ENCODE measurements around the gene RDH12. TPM values are rescaled to one million over a fixed set of nuclear protein-coding genes. Genes with fewer than 3 reads are reported as not detected.

Gene RDH12
- total RNA-seq, 2 donors from 2014 or later, result 0.13 to 0.18 TPM

DNA sequence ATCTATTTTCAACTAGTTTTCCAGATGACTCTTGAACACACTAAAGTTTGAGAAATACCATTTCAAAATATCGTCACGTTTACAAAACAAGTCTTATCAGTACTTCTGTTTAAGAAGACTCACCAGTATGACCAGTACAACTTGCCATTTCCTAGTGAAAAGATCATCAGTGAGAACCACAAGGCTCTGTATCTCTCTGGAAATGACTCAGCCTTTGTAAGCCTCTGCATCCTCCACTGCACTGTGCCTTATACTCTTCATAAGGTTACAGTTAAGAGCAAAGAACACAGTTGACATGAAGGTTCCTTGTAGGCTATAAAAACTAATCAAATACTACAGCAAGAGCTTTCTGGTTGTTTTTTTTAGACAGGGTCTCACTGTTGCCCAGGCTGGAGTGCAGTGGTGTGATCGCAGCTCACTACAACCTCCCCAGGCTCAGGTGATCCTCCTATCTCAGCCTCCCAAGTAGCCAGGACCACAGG lies 21.5 kb upstream of the RDH12 start:
- no peak for DNase-seq
- Mint-ChIP-seq H3K27me3 (ENCODE audit: insufficient read depth) (no peaks in the 10 kb centered on the region), H3K27ac (no peak overlapping the region), H3K36me3 (ENCODE audit: low read depth) (peaks cover 77% of the 10 kb centered on the region), H3K4me1 (peaks cover 5% of the 10 kb centered on the region), H3K4me3 (no peak overlapping the region), H3K9me3 (no peaks in the 10 kb centered on the region)
- Histone ChIP-seq H3K36me3 (ENCODE audit: control insufficient read depth, insufficient read depth, low read length) (peaks cover 78% of the 10 kb centered on the region), H3K27ac (ENCODE audit: low read depth, low read length) (no peak overlapping the region), H3K4me3 (ENCODE audit: low read length) (no peak overlapping the region), H3K27me3 (ENCODE audit: control insufficient read depth, insufficient read depth, low read length, poor library complexity, severe bottlenecking) (no peaks in the 10 kb centered on the region), H3K9ac (ENCODE audit: extremely low read depth, low read length, poor library complexity, severe bottlenecking) (no peak overlapping the region), H3K9me3 (ENCODE audit: control insufficient read depth, low read length) (no peaks in the 10 kb centered on the region), H3K4me1 (ENCODE audit: control insufficient read depth, insufficient read depth, low read length) (no peaks in the 10 kb centered on the region)
- 93% methylated on average over 2 to 3 of the region's 3 CpGs for WGBS, 2 experiments (ENCODE audit: insufficient coverage in 1 of 2, insufficient read length in 1 of 2)
- TF ChIP-seq, protein P1, sequence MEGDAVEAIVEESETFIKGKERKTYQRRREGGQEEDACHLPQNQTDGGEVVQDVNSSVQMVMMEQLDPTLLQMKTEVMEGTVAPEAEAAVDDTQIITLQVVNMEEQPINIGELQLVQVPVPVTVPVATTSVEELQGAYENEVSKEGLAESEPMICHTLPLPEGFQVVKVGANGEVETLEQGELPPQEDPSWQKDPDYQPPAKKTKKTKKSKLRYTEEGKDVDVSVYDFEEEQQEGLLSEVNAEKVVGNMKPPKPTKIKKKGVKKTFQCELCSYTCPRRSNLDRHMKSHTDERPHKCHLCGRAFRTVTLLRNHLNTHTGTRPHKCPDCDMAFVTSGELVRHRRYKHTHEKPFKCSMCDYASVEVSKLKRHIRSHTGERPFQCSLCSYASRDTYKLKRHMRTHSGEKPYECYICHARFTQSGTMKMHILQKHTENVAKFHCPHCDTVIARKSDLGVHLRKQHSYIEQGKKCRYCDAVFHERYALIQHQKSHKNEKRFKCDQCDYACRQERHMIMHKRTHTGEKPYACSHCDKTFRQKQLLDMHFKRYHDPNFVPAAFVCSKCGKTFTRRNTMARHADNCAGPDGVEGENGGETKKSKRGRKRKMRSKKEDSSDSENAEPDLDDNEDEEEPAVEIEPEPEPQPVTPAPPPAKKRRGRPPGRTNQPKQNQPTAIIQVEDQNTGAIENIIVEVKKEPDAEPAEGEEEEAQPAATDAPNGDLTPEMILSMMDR (conservative IDR thresholded peaks at IDR 0.05), result no peak

DNA sequence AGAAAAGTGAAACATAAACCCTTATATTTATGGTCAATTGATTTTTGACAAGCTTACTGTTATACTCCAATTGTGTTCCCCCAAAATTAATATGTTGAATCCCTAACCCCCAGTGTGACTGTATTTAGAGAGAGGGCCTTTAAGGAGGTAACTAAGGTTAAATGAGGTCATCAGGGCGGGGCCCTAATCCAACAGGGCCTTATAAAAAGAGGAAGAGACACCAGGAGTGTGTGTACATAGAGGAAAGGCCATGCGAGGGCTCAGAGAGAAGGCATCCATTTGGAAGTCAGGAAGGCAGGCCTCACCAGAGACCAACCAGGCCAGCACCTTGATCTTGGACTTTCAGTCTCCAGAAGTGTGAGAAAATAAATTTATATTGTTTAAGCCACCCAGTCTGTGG lies 20.7 kb upstream of the RDH12 start:
- Mint-ChIP-seq H3K9me3 (no peaks in the 10 kb centered on the region), H3K4me3 (no peak overlapping the region), H3K27me3 (ENCODE audit: insufficient read depth) (no peaks in the 10 kb centered on the region), H3K4me1 (no peaks in the 10 kb centered on the region), H3K36me3 (ENCODE audit: low read depth) (peaks cover 85% of the 10 kb centered on the region), H3K27ac (no peak overlapping the region)
- TF ChIP-seq, protein P1 (conservative IDR thresholded peaks at IDR 0.05), result no peak
- DNase-seq, result no peak
- no peaks in the 10 kb centered on the region for H3K27me3 ChIP-seq (ENCODE audit: control insufficient read depth, insufficient read depth, low read length, poor library complexity, severe bottlenecking)
- H3K9me3 ChIP-seq (ENCODE audit: control insufficient read depth, low read length), result no peaks in the 10 kb centered on the region
- no peak overlapping the region for H3K27ac ChIP-seq (ENCODE audit: low read depth, low read length)
- H3K36me3 ChIP-seq (ENCODE audit: control insufficient read depth, insufficient read depth, low read length), result peaks cover 86% of the 10 kb centered on the region
- H3K9ac ChIP-seq (ENCODE audit: extremely low read depth, low read length, poor library complexity, severe bottlenecking), result no peak overlapping the region
- no peaks in the 10 kb centered on the region for H3K4me1 ChIP-seq (ENCODE audit: control insufficient read depth, insufficient read depth, low read length)
- 90 to 96% methylated on average over 2 of the region's 2 CpGs for WGBS, 2 experiments (ENCODE audit: insufficient coverage in 1 of 2, insufficient read length in 1 of 2)
- no peak overlapping the region for H3K4me3 ChIP-seq (ENCODE audit: low read length)

DNA sequence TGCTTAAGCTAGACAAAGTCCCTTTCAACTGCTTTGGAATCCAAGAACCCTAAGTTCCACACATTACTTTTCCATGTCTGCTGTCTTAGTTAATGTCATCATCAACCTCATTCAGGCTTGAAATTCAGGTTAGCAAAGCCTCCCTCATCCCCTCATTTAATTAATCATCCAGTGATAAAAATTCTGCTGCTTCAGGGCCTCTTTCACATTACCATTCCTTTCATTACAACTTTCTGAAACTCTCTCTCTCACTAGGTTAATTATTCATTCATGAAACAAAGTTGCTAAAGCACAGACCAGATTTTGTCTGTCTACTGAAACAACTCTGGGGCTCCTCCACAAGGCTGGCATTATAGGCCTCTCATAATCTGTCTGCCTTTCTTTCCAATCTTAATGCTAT lies 17.8 kb upstream of the RDH12 start:
- Mint-ChIP-seq H3K4me1 (no peaks in the 10 kb centered on the region), H3K4me3 (no peak overlapping the region), H3K9me3 (no peaks in the 10 kb centered on the region), H3K27ac (no peak overlapping the region), H3K27me3 (ENCODE audit: insufficient read depth) (no peaks in the 10 kb centered on the region), H3K36me3 (ENCODE audit: low read depth) (peaks cover 85% of the 10 kb centered on the region)
- Histone ChIP-seq H3K9ac (ENCODE audit: extremely low read depth, low read length, poor library complexity, severe bottlenecking) (no peak overlapping the region), H3K4me3 (ENCODE audit: low read length) (no peak overlapping the region), H3K9me3 (ENCODE audit: control insufficient read depth, low read length) (no peaks in the 10 kb centered on the region), H3K27ac (ENCODE audit: low read depth, low read length) (no peak overlapping the region), H3K27me3 (ENCODE audit: control insufficient read depth, insufficient read depth, low read length, poor library complexity, severe bottlenecking) (no peaks in the 10 kb centered on the region), H3K36me3 (ENCODE audit: control insufficient read depth, insufficient read depth, low read length) (peaks cover 88% of the 10 kb centered on the region), H3K4me1 (ENCODE audit: control insufficient read depth, insufficient read depth, low read length) (no peaks in the 10 kb centered on the region)
- TF ChIP-seq, protein P1 (conservative IDR thresholded peaks at IDR 0.05), result no peak
- DNase-seq, result no peak

Data from endodermal cell (in vitro differentiated cells).